ENCODE results near the gene NAA38.

DNA sequence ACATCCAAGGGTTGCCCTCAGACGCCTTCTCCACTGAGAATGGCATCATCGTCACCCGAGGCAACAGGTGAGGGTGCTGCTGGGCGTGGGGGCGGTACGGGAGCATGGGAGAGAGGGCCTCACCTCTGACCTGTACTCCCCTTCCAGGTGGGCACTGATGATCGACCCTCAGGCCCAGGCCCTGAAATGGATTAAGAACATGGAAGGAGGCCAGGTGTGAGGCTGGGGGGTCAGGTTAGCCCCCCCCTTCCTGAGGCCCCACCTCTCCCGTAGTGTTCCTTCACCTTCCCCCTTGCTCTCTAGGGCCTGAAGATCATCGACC lies 39.8 kb downstream of the NAA38 start:
- TF ChIP-seq, protein P1, sequence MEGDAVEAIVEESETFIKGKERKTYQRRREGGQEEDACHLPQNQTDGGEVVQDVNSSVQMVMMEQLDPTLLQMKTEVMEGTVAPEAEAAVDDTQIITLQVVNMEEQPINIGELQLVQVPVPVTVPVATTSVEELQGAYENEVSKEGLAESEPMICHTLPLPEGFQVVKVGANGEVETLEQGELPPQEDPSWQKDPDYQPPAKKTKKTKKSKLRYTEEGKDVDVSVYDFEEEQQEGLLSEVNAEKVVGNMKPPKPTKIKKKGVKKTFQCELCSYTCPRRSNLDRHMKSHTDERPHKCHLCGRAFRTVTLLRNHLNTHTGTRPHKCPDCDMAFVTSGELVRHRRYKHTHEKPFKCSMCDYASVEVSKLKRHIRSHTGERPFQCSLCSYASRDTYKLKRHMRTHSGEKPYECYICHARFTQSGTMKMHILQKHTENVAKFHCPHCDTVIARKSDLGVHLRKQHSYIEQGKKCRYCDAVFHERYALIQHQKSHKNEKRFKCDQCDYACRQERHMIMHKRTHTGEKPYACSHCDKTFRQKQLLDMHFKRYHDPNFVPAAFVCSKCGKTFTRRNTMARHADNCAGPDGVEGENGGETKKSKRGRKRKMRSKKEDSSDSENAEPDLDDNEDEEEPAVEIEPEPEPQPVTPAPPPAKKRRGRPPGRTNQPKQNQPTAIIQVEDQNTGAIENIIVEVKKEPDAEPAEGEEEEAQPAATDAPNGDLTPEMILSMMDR (IDR thresholded peaks at IDR 0.05): no peak
- no peak for TF ChIP-seq POLR2A (IDR thresholded peaks at IDR 0.05)

Data from right lobe of liver (tissue), 4 donors.